ENCODE measurements around the gene C12orf50.

DNA sequence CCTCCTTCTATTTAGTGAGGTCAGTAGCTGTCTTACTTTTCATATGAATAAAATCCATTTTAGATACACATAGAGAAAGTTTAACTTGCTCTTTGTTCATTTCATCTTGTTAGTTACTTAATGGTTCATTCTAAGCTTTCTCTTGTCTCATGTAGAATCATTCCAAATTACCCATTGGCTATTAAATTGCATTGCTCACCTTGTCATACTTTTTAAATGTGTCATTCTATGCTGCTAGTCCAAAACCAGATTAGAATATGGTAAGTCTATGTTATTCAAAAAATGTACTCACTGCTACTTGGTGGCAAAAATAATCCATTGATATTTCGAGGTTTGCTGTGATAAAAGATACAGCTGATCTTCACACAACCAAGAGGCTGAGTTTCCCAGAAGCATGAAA is 3.0 kb downstream of the C12orf50 start:
- TF ChIP-seq EZH2 (IDR thresholded peaks at IDR 0.05; ENCODE audit: borderline replicate concordance, low read length): no peak
- TF ChIP-seq, protein P1, sequence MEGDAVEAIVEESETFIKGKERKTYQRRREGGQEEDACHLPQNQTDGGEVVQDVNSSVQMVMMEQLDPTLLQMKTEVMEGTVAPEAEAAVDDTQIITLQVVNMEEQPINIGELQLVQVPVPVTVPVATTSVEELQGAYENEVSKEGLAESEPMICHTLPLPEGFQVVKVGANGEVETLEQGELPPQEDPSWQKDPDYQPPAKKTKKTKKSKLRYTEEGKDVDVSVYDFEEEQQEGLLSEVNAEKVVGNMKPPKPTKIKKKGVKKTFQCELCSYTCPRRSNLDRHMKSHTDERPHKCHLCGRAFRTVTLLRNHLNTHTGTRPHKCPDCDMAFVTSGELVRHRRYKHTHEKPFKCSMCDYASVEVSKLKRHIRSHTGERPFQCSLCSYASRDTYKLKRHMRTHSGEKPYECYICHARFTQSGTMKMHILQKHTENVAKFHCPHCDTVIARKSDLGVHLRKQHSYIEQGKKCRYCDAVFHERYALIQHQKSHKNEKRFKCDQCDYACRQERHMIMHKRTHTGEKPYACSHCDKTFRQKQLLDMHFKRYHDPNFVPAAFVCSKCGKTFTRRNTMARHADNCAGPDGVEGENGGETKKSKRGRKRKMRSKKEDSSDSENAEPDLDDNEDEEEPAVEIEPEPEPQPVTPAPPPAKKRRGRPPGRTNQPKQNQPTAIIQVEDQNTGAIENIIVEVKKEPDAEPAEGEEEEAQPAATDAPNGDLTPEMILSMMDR (IDR thresholded peaks at IDR 0.05; ENCODE audit: low read length): no peak
